HG02884 (cell line): Measurements from ENCODE around the gene FAM131B.
A peak's percentile ranks its signal among the peaks of the same experiment; 100 is the strongest.

Experiments
- ATAC-seq: cut with Tn5 transposase; IDR thresholded peaks from one replicate; pipeline ENCODE4 v1.9.1; 2021; ENCODE audit warnings: mild to moderate bottlenecking, moderate library complexity; ENCODE audit not compliant: unreplicated experiment

Gene FAM131B

DNA sequence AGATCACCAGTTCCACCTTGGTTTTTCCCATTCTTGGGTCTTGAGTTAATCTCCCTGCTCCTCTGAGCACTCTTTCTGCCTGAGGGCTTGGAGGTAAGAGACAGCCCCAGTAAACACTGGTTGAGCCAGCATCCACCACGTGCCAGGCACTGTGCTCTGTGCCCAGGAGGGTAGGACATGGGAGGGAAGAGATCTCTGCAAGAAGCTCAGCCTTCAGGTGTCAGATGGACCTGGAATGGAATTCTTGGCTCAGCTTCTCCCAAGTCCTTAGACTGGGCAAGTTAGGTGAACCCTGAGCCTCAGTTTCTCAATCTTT, 21.1 kb upstream of the FAM131B start:
- no peak for ATAC-seq

DNA sequence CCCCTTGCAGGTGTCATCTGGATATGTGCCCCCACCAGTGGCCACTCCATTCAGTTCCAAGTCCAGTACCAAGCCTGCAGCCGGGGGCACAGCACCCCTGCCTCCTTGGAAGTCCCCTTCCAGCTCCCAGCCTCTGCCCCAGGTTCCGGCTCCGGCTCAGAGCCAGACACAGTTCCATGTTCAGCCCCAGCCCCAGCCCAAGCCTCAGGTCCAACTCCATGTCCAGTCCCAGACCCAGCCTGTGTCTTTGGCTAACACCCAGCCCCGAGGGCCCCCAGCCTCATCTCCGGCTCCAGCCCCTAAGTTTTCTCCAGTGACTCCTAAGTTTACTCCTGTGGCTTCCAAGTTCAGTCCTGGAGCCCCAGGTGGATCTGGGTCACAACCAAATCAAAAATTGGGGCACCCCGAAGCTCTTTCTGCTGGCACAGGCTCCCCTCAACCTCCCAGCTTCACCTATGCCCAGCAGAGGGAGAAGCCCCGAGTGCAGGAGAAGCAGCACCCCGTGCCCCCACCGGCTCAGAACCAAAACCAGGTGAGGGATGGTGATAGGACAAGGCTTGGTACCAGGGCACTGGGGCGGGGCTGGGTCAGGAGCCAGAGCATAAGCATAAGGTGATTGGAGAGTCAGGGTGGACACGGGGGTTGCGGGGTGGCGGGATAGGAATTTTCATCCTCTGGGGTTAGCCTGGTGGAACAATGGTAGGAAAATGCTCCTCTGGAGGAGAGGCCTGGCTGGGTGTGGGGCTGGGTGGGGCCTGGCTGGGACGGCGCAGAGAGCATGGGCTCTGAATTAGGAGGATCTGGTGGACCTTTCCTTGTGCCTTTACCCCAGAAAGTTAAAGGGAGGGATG, 20.5 kb upstream of the FAM131B start:
- no peak for ATAC-seq

DNA sequence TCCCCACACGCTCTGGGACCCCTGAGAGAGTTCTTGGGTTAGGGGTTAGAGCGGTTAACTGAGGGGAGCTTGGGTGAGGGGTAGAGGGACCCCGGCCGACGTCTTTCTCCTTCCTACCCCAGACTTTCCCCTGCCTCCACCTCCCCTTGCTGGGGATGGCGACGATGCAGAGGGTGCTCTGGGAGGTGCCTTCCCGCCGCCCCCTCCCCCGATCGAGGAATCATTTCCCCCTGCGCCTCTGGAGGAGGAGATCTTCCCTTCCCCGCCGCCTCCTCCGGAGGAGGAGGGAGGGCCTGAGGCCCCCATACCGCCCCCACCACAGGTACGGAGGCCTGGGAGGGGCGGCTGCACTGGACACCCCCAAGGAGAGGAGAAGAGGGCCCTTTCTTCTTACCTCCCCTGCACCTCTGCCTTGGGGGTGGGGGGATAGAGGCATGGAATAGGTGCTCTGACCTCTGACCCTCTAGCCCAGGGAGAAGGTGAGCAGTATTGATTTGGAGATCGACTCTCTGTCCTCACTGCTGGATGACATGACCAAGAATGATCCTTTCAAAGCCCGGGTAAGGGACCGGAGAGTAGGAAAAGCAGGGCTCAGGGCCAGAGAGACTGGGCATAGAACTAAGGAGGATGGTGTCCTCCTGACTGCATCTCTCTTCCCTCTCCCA, 19.7 kb upstream of the FAM131B start:
- ATAC-seq, result no peak

DNA sequence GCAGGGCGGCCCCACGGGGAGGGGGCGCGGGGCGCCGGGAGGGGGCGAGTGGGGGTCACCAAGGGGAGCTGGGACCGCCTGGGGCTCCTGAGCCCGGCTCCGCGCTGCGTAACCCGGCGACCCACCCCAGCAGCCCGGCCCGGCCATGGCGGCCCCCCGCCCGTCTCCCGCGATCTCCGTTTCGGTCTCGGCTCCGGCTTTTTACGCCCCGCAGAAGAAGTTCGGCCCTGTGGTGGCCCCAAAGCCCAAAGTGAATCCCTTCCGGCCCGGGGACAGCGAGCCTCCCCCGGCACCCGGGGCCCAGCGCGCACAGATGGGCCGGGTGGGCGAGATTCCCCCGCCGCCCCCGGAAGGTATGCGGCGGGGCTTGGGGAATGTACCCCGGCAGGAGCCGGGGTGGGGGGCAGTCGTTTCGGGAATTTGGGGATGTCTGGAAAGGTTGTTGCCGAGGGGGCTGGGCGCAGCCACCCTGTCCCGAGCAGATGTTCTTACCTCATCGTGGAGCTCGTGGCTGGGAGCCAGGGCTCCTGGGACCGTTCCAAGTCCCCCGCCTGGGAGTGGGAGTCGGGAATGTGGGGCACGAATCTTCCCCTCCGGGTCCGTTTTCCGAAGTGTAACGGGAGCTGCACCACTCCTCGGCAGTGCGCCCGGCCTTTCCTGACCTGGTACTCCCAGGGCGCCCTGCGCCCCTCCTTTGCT, 19.1 kb upstream of the FAM131B start:
- ATAC-seq, result peak; percentile 8

DNA sequence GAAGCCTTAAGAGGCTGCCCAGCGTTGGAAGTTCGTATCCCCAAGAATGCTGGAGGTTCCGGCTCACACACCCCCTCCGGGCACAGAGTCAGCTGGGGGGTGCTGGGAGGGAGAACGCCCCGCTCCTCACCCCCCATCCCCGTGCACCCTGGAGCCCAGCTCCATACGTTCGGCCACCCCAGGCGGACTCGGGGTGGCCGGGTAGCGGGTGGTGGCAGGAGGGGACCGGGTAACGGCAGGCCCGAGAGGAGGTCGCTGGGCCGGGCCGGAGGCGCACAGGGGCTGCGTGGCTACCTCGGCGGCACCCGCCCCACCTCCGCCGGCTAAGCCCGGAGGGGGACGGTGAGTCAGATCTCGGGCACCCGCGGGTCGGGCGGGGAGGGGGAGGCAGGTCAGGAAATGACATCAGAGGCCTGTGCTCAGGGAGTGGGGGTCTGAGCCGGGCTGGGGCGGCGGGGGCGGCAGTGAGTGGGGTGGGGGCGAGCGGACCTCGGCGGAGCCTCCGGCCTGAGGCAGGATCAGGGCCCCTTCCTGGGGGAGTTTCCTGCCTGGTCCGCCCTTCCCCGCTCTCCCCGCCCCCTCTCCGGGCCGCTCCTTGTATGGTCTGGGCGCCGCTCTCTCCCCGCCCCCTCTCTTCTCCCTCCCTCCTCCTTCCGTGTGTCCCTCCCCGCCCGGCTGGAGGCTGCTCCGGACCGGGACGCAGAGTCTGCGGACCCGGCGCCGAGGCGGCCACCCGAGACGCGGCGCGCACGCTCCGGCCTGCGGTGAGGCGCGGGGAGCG, 18.3 kb upstream of the FAM131B start, which contains the start of gene ZYX:
Gene ZYX, plus strand, starts transcription at position 700 of the 781 bp plus-strand sequence. CDS start 227 bp downstream, outside the sequence.
- peak; percentile 65 for ATAC-seq

DNA sequence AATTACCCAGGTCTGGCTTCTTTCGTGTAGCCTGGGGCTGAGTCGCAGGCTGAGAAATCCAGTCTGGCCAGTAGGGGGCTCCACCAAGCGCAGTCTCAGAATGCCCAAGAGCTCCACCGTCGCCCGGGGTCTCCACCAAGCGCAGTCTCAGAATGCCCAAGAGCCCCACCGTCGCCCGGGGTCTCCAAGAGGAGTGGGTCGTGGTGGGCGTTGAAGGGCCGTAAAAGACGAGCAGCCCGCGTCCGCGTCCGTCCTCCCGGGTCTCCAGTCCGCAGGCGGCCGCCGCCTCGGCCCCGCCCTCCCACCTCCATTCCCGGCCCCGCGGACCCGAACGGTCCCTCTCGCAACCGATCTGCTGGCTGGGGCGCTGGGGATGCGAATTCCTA, 17.7 kb upstream of the FAM131B start:
- peak; percentile 50 for ATAC-seq

DNA sequence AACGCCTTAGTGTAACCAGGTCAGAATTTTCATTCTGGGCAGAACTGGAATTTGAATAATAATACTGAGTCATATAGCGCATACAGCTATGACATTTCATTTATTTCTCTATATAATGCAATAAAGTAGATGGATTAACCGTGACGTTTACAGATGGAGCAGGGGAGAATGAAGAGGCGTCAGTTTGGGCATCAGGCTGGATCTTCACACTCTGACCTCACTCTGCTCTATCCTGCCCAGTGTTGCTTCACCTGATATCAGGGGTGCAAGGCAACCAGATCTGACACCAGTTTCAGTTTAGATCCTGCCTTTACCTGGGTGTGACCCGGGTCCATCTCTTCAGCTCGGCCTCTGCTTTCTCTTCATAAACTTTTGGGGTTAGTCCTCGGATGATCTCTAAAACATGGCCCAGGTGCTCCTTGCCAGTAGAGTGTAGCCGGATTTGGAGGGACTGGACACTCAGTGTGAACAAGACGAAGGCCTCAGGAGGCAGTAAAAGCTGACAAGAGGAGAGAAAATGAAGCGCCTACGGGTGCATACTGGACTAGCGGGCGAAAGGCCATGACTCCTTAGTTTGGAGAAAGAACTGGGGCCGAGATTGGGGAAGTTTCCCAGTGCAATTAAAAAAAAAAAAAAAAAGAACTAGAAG, 17.2 kb upstream of the FAM131B start:
- ATAC-seq, result peak; percentile 3

DNA sequence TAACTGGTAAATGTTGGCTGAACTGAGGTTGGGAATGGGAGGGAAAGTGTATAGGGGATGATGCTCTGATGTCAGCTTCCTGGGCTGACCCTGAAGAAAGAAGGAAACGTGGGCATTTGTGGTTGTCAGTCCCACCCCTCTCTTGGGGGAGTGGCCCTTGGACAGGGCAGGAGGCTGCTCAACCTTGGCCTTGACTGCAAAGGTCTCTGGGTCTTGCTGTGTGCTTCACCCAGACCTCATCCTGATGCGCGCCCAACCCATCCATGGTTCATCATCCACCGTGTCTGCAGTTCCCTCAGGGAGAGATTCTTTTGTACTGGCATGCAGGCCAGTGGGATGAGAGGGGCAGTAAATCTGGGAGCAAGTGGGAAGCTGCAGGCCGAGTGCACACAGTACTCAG, 13.9 kb upstream of the FAM131B start:
- ATAC-seq, result no peak

DNA sequence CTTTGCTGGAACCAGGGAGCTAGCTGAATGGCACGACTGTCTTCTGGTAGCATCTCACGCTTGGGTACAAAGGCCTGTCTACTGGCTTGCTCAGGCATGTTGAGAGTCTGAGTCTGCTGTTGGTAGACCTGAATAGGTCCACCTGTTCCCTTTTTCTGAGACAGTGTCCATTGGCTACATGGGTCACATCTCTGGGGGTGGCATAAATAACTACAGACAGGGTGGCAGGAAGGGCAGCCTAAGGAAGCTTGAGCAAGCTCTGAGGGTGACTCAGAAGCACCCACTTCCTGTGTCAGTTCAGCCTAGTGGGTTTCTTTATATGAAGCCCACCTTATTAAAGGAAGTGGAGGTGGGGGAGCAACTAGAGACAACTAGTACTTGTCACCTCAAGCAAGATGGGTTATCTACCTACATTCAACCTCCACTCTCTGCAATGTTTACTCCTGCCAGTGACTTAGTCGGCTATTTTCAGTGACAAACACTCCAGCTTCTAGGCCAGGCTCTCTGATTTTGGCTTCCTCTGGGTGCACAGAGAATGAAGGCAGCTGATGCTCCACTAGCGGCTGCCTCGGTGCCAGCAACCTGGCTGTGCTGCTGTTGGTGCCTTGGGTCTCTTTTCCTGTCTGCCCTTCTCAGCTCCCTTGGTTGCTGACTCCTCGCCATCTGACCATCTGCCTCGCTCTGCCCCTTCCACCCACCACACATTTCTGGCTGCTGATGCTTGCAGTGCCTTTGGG, 13.0 kb upstream of the FAM131B start:
- ATAC-seq, result no peak

DNA sequence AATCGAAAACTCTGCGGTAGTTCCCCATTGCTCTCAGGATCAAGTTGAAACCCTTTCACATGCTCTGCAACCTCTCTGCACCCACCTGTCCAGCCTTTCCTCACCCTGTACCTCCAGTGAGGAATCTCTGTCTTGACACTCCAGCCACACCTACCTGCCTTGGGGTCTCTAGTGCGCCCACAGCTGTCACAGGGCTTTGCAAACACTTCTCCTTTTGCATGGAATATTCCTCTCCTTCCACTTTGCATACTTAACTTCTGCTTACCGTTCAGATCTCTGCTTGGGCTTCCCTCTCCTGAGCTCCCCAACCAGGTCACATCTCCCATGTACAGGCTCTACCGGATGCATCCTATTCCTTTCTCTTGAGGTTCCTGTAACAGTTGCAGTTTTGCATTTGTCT, 12.0 kb upstream of the FAM131B start:
- ATAC-seq, result no peak

DNA sequence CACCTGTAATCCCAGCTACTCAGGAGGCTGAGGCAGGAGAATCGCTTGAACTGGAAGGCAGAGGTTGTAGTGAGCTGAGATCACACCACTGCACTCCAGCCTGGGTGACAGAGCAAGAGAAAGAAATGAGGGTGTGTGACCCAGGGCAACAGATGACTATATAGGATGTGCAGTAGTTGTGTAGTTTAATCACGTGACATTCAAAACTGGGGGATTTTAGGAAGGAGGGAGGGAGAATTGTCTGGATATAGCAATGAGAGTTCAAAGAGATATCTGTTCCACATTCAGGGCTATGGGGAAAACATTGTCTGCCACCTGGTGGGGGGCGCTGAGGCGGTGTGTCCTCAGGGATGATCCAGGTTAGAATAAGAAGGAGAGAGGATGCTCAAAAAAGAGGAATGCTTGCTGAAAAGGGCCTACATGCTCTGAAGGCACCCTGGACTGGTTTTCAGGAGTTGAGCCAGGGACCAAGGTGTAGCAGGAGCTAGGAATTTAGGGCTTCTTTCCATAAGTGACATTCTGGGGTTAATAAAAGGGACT, 10.8 kb upstream of the FAM131B start:
- no peak for ATAC-seq

DNA sequence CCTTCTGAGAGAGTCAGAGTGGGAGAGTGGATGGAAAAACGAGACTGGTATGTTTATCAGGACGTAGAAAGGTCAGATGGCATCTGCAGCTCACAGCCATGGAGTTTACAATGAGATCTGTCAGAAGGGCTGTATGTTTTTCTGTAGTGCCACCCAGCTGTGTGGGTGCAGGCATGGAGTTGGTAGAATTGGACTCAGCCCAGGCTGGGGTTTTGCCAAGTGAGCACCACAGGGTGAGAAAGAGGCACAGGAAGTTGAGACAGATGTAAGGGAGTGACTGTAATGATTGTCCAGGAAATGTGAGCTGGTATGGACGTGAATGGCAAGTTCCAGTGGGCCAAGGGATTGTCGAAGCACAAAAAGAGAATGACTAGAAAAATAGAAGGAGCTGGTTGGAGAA, 9.6 kb upstream of the FAM131B start:
- no peak for ATAC-seq

DNA sequence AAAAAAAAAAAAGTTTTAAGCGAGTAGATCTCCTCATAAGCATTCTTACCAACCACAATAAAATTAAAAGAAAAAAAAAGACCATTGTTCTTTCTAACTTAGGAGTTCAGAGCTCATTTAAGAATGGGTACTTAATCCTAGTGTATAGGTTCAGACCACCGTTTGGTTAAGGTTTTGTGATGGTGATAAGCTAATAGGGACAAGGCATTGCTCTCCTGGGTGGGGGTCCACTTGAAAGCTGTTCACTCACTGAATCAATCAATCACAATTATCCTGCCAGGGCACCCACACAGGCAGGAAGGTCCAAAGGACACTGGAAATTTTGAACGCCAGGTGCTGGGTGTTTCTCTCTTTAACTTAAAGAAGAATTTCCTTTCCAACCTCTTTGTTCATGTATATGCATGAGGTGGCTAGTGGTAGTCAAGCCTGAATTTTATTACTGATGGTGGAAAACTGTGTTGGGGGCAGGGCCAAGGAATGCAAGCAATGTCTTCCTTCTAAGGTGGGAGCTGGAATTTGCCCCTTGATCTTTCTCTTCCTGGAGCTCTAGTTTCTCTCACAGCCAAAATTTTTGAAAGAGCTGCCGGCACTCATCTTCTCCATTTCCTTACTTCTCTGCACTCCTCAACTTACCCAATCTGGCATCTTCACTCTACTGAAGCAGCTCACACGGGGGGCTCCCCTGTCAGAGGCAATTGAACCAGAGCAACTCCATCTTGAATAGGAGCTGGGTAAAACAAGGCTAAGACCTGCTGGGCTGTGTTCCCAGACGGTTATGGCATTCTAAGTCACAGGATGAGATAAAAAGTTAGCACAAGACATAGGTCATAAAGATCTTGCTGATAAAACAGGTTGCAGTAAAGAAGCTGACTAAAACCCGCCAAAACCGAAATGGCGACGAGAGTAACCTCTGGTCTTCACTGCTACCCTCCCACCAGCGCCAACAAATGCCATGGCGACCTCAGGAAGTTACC, 7.5 kb upstream of the FAM131B start:
- ATAC-seq, result no peak

DNA sequence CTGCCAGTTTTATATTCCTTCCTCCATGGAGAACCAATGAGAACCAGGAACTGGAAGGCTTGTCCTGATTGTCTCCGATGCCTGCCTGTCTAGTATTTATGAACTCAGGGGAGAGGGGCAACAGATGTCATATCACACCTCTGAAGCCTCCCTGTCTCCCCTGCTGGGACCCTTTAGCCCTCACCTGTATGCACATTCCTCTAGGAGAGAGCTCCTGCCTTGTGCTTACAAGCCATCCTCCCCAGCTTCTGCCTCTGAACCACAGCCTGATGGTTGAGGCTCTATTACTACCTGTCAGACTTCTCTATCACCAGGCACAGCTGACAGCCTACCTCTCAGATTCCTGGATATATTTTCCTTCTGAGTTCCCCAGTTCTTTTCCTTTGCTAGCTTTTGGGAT, 5.9 kb upstream of the FAM131B start:
- no peak for ATAC-seq

DNA sequence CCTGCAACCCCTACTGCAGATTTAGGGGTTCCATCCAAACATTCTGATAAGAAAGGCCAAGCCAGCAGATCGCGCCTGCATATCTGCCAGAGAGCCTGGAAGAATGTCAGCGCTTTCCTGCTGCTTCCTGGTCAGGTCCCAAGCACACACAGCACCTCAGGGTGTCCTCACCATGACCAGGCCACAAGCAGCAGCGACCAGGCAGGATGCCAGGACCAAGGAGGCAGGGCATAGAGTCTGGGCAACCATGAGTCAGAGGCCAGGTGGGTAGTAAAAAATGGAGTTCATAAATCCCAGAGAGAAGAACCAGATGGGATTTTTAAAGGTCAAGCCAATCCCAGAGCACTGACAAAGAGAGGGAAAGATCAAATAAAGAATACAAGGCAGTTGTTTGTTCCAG, 5.5 kb upstream of the FAM131B start:
- ATAC-seq, result no peak

DNA sequence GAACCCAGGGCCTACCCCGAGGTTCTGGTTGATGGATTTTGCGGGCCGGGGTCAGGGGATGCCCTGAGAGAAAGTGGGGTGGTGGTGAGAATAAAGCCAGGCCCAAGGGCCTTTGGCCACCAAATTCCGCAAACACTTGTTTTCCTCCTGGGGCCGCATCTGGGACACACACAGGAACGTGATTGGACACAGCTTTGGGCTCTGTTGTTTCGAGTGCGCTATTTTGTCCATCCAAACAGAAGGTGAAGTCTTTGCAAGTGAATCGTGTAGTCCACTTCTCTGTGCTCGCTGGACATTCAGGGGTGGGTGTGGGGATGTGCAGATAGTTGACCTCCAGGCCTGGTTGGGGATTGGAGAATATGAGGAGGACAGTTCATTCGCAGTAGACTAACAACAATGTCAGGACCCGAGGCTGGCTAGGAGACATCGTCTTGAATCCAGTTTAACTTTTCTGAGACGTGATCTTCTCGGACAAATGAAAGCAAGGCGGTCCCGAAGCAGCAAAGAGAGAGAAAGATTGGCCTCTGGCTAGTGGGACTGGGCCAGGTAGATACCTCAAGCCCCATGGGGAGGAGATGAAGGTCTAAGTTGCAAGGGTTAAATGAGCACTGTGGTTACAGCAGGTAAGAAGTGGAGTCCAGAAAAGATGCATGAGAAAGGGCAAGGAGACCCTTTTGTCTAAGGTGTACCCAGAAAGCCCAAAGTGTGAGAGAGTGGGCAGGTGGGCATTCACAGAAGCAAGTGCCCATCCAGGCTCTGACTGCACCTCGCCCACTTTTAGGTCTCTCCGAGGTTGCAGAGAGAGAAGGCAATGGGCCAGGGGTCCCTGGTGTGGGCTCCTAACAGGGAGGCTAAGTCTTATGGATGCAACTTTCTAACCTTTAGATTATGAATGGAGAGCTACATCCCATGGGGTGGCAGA, 764 bp upstream of the FAM131B start:
- no peak for ATAC-seq

DNA sequence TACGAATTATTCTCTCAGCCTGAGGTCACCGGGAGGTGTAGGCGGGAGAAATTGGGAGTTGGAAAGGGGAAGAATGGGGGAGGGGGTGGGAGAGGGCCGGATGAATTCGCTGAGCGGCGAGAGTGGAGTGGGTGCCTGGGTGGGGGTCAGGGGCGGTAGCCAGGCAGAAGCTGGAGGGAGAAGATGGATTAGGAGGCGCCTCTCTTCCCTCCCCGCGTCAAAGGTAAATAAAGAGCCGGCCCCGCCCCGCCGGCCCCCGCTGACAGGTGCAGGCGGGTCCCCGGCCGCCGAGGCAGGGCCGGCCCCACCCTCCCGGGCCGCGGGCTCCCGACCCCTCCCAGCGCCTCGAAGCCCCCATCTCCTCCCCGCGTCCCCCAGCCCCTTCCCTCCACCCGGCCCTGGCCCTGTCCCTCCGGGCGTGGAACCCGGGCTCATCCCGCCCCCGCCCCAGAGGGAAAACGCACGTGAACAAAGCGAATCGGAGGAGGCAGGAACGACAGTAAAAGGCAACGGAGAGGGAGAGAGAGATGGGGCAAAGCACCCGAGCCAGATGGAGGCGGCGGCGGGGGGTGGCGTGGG, 872 bp downstream of the FAM131B start:
- no peak for ATAC-seq
